Astrocyte of the cerebellum (primary cell): Measurements from ENCODE around the gene PPM1D.

Experiments
- DNase-seq: peaks from one replicate; pipeline ENCODE4 v3.0.0-alpha.2; 2011; ENCODE audit warnings: low read depth
- H3K4me3 ChIP-seq: 2 replicates; pipeline ENCODE4 v1.5.1; 2011; ENCODE audit warnings: mild to moderate bottlenecking, low read depth, low read length, moderate library complexity
- in situ Hi-C: cut with HindIII; loops from 2 replicates; pipeline ENCODE4 v1.10.0; 2017; ENCODE audit warnings: low sequenced_read_pairs
- TF ChIP-seq, protein P1 (sequence below): IDR thresholded peaks from 2 replicates; pipeline ENCODE4 v1.5.1; 2012; ENCODE audit warnings: low read length, low read depth, moderate library complexity, mild to moderate bottlenecking; ENCODE audit errors: missing control alignments

PPM1D gene

DNA sequence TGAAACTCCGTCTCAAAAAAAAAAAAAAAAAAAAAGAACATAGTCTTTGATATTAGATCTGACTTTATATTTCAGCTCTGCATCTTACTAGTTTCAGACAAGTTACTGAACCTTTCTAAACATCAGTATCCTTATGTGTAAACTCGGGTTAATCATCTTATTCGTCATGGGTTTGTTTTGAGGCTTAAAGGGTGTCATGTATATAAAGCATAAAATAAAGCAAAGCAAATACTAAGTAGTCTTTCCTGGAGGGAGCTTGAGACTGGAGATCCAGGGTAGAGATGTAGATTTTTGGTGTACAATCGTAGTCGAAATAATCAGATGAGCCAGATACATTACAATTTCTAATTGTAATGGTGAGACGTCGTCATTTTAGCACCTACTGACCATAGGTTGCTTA lies 85.4 kb downstream of the PPM1D start:
- in situ Hi-C loops: no loop called here
- no peak for DNase-seq
- TF ChIP-seq, protein P1, sequence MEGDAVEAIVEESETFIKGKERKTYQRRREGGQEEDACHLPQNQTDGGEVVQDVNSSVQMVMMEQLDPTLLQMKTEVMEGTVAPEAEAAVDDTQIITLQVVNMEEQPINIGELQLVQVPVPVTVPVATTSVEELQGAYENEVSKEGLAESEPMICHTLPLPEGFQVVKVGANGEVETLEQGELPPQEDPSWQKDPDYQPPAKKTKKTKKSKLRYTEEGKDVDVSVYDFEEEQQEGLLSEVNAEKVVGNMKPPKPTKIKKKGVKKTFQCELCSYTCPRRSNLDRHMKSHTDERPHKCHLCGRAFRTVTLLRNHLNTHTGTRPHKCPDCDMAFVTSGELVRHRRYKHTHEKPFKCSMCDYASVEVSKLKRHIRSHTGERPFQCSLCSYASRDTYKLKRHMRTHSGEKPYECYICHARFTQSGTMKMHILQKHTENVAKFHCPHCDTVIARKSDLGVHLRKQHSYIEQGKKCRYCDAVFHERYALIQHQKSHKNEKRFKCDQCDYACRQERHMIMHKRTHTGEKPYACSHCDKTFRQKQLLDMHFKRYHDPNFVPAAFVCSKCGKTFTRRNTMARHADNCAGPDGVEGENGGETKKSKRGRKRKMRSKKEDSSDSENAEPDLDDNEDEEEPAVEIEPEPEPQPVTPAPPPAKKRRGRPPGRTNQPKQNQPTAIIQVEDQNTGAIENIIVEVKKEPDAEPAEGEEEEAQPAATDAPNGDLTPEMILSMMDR: no peak
- H3K4me3 ChIP-seq: no peak overlapping the region

DNA sequence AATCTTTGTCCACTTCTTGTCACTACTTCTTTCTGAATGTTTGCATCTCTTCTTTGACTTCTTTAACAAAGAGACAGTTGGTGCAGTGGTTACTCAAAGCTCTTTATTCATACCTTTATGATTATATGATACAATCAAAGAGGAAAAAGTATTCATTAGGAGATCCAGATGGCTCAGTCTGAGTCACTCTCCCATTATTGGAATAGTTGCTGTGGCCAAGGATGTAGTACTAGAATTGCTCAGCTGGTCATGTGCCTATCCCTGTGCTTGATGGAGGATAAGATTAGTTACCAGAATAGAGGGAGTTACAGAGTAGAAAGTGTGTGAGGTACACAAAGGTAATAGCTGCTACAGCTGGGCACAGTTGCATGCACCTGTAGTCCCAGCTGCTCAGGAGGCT lies 96.0 kb downstream of the PPM1D start:
- in situ Hi-C loops: no loop called here
- TF ChIP-seq, protein P1: no peak
- DNase-seq: no peak
- no peak overlapping the region for H3K4me3 ChIP-seq

DNA sequence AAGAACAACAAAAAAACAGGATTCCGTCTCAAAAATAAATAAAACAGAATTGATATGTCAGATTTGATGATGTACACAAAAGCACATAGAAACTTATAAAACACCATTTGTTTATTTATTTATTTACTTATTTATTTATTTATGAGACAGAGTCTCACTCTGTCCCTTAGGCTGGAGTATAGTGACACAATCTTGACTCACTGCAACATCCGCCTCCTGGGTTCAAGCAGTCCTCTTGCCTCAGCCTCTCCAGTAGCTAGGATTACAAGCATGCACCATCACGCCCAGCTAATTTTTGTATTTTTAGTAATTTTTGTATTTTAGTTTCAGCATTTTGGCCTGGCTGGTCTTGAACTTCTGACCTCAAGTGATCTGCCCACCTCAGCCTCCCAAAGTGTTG lies 99.1 kb downstream of the PPM1D start:
- in situ Hi-C loops: no loop called here
- no peak overlapping the region for H3K4me3 ChIP-seq
- TF ChIP-seq, protein P1: no peak
- no peak for DNase-seq

DNA sequence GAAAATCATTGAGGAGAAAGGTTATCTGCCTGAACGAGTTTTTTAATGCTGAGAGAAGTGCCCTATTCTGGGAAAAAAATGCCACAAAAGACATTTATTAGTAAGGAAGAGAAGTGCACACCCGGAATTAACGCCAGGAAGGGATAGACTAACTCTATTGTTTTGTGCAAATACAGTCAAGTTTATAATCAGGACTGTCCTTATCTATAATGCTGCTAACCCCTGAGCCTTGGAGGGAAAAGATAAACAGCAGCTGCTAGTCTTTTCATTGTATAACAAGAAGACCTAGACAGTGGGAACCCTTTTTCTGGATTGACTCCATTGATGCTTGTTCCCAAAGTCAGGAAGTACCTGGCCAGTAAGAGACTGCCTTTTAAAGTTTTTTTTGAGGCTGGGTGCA lies 104.2 kb downstream of the PPM1D start:
- TF ChIP-seq, protein P1: no peak
- in situ Hi-C loops: no loop called here
- no peak for DNase-seq
- H3K4me3 ChIP-seq: no peak overlapping the region

DNA sequence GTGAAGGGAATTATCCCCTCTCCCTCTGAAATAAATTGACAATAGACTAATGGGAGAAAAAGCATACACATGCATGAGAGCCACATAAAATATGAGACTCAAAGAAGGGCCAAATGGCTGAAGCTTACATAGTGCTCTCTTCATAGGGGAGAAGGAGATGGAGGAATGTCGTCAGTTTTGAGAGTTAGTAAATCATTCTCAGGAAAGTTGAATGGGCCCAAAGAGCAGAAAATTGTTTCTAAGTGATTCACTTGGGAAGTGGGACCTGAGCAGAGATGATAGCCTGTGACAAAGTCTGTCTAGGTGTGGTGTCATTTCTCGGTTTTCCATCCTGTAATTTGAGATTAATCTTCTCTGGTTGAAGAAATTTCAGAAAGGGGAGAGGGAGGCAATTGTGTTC lies 112.7 kb downstream of the PPM1D start:
- H3K4me3 ChIP-seq: no peak overlapping the region
- DNase-seq: no peak
- in situ Hi-C loops: no loop called here
- TF ChIP-seq, protein P1: no peak

DNA sequence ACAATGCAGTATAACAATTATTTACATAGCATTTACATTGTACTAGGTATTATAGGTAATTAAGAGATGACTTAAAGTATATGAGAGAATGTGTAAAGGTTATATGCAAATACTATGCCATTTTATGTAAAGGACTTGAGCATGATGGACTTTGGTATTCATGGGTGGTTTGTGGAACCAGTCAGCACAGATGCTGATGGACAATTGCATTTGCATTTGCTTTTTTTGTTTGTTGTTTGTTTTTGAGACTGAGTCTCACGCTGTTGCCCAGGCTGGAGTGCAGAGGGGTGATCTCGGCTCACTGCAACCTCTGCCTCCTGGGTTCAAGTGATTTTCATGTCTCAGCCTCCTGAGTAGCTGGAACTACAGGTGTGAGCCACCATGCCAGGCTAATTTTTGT lies 113.6 kb downstream of the PPM1D start:
- in situ Hi-C loops: no loop called here
- no peak overlapping the region for H3K4me3 ChIP-seq
- no peak for DNase-seq
- TF ChIP-seq, protein P1: no peak
